NCI-H82 (cell line): Measurements from ENCODE around the gene AXIN2.

Experiments
- DNase-seq: peaks from one replicate; lab custom pipeline; 2025; lab: John Stamatoyannopoulos, UW

The AXIN2 gene, protein sequence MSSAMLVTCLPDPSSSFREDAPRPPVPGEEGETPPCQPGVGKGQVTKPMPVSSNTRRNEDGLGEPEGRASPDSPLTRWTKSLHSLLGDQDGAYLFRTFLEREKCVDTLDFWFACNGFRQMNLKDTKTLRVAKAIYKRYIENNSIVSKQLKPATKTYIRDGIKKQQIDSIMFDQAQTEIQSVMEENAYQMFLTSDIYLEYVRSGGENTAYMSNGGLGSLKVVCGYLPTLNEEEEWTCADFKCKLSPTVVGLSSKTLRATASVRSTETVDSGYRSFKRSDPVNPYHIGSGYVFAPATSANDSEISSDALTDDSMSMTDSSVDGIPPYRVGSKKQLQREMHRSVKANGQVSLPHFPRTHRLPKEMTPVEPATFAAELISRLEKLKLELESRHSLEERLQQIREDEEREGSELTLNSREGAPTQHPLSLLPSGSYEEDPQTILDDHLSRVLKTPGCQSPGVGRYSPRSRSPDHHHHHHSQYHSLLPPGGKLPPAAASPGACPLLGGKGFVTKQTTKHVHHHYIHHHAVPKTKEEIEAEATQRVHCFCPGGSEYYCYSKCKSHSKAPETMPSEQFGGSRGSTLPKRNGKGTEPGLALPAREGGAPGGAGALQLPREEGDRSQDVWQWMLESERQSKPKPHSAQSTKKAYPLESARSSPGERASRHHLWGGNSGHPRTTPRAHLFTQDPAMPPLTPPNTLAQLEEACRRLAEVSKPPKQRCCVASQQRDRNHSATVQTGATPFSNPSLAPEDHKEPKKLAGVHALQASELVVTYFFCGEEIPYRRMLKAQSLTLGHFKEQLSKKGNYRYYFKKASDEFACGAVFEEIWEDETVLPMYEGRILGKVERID

DNA sequence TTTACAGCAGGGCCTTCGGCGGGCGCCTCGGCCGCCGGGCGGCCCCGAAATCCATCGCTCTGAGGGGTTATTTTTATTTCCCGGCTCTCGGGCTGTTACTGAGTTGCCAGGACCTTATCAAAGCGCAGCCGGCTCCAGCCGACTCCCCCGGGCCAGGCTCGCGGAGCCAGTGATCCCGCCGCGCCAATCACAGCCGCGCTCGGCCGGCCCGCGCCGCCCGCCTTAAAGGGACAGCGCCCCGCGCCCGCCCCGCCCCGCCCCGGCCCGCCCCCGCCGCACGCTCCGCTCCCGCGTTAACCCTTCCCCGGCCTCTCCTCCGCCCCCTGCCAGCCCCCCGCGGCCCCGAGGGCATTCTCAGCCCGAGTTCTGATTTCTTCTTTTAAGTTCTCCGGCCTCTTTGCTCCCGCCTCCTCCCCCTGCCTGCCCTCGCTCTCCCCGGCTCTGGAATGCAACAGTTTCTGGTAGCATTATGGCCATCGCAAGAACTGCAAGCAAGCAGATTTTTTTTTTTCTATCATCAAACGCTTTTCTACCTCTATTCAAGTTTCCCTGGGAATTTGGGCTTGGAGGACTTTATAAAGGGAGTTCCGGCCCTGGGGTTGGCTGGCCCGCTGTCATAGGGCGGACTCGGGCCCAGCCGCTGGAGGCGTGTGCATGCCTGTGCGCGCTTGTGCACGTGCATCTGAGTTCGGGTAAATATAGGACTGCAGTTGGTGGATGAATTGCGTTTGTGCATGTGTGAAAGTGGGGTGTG is at the start of gene AXIN2:
AXIN2 (minus strand) TSS at position 197 of the 754 bp plus-strand sequence. CDS start 3,028 bp downstream, outside the sequence.
- peak; percentile 93 for DNase-seq

DNA sequence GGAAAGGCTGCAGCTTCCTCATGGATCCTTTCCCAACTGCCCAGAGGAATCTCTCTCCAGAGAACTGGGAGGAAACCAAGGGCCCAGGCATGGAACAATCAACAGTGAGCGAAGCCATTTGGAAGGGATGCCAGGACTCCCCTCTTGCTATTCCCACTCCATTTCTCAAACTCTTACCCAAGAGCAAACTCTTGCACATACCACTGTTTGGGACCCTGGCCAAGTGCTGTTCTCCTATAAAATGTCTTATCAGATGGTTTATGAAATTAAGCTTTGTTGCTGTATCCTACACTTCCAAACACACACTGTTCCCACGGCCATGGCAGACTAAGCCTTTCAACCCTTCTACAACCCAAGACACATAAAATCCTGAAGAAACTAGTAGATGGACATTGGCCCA is 48.3 kb upstream of the AXIN2 start:
- DNase-seq: no peak

GRCh38 chr17:65609286-65609685 is 47.8 kb upstream of the AXIN2 start:
- DNase-seq: no peak

- no peak for DNase-seq
Measured at GRCh38 chr17:65604070-65604469, 42.6 kb upstream of the AXIN2 start.

DNA sequence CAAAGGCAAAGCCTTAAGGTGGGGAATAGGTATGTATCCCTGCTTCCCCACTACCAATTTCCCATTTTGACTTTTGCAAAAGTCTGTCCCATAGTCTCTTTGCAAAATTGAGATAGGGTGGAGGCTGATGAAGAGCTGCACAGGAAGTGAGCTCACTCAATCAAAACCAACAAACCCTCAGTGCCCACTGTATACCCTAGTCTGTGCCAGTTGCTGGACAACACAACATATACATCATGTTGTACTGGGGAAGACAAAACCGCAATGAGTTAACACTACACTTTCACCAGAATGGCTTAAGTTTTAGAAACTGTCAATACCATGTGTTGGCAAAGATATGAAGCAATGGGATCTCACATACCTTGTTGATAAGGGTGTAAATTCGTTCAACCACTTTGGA is 40.4 kb upstream of the AXIN2 start:
- DNase-seq: no peak

DNA sequence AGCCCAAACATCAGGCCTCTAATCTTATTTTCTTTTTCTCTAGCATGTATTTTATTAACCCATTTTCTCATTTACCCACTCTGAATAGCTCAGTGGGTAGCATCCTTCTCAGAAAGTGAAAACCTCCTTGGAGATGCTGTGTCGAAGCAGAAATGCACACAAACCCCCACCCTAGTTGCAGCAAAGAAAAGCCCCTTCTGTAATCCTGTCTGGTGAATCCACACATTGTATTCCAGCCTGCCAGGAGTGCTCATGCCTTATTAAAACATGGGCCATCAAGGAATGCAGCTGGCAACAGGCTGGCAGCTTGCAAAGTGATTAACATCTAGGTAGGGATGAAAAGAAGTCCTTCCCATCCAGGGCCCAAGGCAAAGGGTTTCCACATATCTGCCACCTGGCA is 39.7 kb upstream of the AXIN2 start:
- DNase-seq: no peak

DNA sequence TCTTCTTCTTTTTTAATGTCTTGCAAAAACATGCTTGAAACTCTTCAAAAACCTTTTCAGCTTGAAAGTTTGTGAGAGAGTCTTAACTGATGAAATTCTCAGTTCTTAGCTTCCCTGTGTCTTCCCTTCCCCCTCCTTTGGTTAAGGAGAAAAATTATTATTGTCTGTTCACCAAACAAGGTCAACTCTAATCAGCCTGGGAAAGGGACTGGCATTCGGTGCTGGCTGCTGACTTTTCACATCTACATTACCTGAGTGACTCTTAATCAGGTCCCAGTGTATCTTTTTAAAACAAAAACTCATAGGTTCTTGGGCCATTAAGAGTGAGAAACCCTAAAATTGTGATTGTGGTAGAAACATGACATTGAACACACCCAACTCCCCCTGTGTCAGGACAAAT is 39.1 kb upstream of the AXIN2 start:
- no peak for DNase-seq

- DNase-seq: no peak
Measured at GRCh38 chr17:65599650-65600049, 38.2 kb upstream of the AXIN2 start.

GRCh38 chr17:65598746-65599145 is 37.3 kb upstream of the AXIN2 start:
- DNase-seq: no peak

GRCh38 chr17:65595071-65595656 is 33.7 kb upstream of the AXIN2 start:
- DNase-seq: no peak

GRCh38 chr17:65593855-65594845 is 32.7 kb upstream of the AXIN2 start:
- DNase-seq: peak; percentile 15

DNA sequence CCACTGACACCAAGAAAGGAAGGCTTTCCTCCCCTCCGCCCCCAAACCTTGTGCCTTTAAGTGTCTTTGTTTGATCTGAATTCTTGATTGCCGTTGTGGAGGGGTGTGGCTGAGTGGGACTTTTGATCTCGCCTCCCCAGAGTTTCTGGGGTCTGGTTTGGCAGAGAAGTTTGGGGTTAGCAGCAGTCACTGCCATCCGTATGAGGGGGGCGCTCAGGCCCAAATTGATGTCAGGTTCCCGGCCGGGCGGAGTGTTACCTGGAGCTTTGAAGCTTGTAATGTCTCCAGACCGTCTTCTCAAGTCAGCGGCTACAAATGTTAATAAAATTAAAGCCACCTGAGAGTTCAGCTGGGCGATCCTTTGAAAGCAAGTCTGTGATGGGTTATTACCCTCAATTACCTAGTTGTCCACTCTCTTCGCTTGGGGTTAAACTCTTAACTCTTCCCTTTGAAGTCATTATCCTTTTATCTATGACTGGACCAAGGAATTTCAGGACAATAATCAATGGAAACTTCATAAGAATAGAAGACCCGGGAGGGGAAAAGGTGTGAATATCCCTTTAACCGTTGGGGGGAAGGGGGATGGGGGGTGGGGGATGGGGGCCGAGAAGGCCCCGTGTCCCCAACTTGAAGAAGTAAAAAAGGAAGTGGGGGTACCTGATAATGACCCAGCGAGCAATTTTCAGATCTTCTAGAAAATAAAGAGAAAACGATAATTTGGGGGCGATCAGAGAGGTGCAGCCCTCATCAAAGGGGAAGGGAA is 31.8 kb upstream of the AXIN2 start:
- DNase-seq: no peak

DNA sequence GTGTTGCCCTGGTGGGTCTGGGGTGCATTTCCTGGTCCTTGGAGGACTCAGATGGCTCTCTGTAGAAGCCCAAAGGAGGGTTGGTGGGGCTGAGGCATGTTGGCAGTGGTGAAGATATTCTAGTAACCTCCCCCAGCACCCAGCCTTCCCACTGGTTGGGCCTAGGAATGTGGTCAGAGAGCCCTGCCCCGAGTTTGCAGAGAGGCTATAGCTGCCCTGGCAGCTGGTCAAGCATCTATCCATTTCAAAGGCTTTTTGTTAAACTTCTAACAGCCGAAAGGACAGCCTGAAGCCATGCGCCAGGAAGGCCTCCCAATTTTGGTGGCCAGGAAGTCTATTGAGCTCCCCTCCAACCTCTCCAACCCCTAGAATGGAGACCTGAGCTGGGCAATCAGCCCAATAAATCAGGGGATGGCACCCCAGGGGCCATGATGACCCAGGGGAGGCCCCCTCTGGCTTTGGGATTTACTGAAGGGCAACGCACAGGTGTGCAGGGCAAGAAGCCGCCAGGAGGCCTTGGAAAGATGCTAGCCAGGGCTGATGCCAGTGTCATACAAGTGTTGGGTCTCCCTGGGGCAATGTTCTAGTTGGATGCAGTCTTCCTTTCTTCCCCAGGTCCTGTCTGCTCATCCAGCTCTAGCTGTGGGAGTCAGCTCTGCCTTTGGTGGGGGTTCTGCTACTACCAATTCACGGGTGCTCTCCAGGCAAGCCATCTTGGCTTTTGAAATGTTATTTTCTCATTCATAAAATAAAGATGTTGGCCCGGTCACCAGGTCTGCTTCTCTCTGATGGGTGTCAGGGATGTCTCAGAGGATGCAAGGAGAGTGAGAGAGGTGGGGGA is 30.9 kb upstream of the AXIN2 start:
- DNase-seq: no peak

- no peak for DNase-seq
Measured at GRCh38 chr17:65589321-65589720, 27.9 kb upstream of the AXIN2 start.

GRCh38 chr17:65588181-65588808 is 26.8 kb upstream of the AXIN2 start:
- DNase-seq: no peak

GRCh38 chr17:65587534-65588180 is 26.2 kb upstream of the AXIN2 start:
- DNase-seq: peak; percentile 12

GRCh38 chr17:65586899-65587298 is 25.5 kb upstream of the AXIN2 start:
- DNase-seq: no peak
